ENCODE results near the gene RANBP6.
"Not testable (repeated sequence)": the region's sequence is repeated elsewhere in the genome, so short reads cannot be mapped to it uniquely, and the experiment has no call there.

Gene RANBP6

DNA sequence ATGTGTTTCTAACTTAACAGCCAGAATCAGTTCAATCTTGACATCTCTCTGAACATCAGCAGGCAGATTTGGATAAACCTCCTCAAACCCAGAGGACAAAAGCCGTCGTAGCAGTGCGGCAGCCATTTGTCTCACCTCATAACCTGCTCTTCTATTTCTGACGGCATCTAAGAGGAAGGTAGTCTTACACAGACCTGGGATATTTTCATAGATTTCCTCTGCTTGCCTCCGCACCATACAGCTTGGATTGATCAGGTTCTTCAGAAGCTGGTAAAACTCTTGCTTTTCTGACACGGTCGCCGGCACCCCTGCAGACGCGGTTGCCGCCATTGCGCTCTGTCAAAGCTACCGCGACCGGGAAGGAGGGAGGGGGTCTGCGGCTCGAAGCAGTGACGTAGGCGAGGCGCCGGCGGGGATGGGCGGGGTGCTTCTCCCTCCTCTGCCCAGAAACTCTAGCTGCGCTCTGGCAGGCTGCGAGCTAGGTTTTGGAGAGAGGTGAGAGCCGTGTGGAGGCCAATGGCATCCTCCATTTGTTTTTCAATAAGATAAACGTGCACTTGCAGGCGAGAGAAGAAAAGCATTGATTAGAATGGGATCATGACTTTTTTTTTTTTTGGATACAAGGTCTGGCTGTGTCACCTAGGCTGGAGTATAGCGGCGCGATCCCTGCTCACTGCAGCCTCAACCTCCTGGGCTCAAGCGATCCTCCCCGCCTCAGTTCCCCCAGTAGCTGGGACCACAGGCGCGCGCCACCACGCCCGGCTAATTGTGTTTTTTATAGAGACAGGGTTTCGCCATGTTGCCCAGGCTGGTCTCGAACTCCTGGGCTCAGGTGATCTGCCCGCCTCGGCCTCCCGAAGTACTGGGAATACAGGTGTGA is at the start of gene RANBP6:
TSS of gene RANBP6 (minus strand) at position 347 of the 880 bp plus-strand sequence. CDS start at position 330, 17 bp downstream.
- no peaks in the 10 kb centered on the region for H3K27me3 ChIP-seq (ENCODE audit: insufficient read depth, low read depth, severe bottlenecking)
- peak within 1 kb of the TSS; percentile 96 for H3K4me3 ChIP-seq (ENCODE audit: low read depth, low read length)
- peak; percentile 87 for DNase-seq
- H3K36me3 ChIP-seq, result peaks cover 23% of the 10 kb centered on the region
- peak within 1 kb of the TSS; percentile 83 for H3K27ac ChIP-seq
- H3K9me3 ChIP-seq (ENCODE audit: severe bottlenecking), result no peaks in the 10 kb centered on the region
- TF ChIP-seq, protein P1, sequence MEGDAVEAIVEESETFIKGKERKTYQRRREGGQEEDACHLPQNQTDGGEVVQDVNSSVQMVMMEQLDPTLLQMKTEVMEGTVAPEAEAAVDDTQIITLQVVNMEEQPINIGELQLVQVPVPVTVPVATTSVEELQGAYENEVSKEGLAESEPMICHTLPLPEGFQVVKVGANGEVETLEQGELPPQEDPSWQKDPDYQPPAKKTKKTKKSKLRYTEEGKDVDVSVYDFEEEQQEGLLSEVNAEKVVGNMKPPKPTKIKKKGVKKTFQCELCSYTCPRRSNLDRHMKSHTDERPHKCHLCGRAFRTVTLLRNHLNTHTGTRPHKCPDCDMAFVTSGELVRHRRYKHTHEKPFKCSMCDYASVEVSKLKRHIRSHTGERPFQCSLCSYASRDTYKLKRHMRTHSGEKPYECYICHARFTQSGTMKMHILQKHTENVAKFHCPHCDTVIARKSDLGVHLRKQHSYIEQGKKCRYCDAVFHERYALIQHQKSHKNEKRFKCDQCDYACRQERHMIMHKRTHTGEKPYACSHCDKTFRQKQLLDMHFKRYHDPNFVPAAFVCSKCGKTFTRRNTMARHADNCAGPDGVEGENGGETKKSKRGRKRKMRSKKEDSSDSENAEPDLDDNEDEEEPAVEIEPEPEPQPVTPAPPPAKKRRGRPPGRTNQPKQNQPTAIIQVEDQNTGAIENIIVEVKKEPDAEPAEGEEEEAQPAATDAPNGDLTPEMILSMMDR (IDR thresholded peaks at IDR 0.05; ENCODE audit: low read depth, low read length), result no peak

DNA sequence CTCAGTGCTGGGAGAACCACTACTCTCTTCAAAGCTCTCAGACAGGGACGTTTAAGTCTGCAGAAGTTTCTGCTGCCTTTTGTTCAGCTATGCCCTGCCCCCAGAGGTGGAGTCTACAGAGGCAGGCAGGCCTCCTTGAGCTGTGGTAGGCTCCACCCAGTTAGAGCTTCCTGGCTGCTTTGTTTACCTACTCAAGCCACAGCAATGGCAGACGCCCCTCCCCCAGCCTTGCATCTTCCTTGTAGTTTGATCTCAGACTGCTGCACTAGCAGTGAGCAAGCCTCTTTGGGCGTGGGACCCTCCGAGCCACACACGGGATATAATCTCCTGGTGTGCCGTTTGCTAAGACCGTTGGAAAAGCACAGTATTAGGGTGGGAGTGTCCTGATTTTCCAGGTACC is 47.7 kb upstream of the RANBP6 start:
- not testable (repeated sequence) for H3K4me3 ChIP-seq (ENCODE audit: low read depth, low read length)

DNA sequence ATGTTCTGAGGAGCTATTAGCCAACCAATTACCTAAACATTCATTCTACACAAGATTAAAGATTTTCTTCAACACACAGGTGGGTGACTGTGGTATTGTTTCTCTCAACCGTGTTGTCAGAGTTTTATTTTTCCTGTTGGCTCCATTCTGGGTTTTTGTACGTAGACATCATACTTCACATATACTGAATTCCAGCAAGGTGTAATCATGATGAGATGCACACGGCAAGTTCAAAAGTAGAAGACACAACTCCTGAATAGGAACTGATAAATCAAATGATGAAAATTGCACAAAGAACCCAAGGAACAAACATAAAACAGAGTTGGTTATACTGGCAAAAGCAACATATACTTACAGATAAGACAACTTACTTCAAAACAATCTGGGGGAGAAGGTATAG is 40.2 kb upstream of the RANBP6 start:
- TF ChIP-seq, protein P1 (IDR thresholded peaks at IDR 0.05; ENCODE audit: low read depth, low read length), result no peak
- H3K4me3 ChIP-seq (ENCODE audit: low read depth, low read length), result no peak overlapping the region
- no peaks in the 10 kb centered on the region for H3K36me3 ChIP-seq
- H3K9me3 ChIP-seq (ENCODE audit: severe bottlenecking), result no peaks in the 10 kb centered on the region
- H3K27ac ChIP-seq, result no peak overlapping the region
- no peaks in the 10 kb centered on the region for H3K27me3 ChIP-seq (ENCODE audit: insufficient read depth, low read depth, severe bottlenecking)
- DNase-seq, result no peak

More for the DNA sequence above, 47.7 kb upstream of the RANBP6 start:
- not testable (repeated sequence) for H3K9me3 ChIP-seq (ENCODE audit: severe bottlenecking); H3K36me3 ChIP-seq; H3K27ac ChIP-seq; DNase-seq; H3K27me3 ChIP-seq (ENCODE audit: insufficient read depth, low read depth, severe bottlenecking)

DNA sequence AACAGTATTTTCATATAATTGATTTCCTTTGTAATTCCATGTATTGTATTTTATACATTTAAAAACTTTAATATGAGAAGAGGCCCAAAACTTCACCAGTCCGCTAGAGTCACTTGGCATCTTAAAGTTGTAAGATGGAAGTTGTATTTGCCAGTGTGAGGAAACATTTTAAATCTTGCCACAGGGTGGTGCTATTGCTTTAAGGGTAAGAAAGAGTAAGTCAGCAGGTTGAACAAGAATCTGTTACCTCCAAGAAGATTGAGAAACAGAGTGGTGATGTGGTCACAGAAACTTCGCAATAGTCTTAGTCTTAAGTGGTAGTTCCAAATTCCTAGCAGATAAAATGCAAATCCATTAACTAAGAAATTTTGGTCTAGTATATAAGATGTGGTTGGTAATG is 39.8 kb upstream of the RANBP6 start:
- TF ChIP-seq, protein P1 (IDR thresholded peaks at IDR 0.05; ENCODE audit: low read depth, low read length), result peak; percentile 41; the same call in 1 of the 2 replicates
- peak; percentile 49 for DNase-seq
- Histone ChIP-seq H3K36me3 (no peaks in the 10 kb centered on the region), H3K27me3 (ENCODE audit: insufficient read depth, low read depth, severe bottlenecking) (no peaks in the 10 kb centered on the region), H3K9me3 (ENCODE audit: severe bottlenecking) (no peaks in the 10 kb centered on the region), H3K4me3 (ENCODE audit: low read depth, low read length) (no peak overlapping the region), H3K27ac (no peak overlapping the region)

DNA sequence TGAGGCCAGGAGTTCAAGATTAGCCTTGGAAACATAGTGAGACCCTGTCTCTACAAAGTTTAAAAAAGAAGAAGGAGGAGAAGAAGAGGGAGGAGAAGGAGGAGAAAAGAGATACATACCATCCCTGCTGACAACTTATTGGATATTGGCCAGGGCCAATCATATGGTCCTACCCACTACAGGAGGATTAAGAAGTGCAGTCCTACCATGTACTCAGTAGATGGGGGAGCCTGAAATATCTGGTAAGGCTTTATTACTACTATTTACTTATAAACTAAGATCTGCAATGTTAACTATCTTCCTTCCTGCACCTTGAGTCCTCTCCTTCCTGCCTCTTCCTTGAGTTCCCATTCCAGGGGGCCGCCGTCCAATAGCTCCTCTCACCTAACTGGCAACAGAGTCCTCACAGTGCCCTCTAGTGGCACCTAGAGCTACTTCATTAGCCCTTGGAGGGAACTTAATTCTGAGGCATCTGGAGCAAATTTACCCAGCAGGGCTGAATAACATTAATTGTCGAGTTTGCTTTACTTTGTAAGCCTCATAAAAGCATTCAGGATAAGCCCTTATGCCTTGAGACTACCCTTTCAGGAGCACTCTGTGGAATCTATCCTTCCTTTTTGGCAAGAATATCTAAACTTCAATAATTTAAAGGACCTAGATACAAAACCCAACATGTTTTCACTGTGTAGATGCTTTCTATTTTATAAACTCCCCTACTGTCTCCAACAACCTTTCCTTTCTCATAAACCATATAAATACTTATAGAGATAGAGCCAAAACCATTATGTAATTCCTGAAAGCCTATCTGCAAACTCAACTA is 39.1 kb upstream of the RANBP6 start:
- Histone ChIP-seq H3K27ac (no peak overlapping the region), H3K27me3 (ENCODE audit: insufficient read depth, low read depth, severe bottlenecking) (no peaks in the 10 kb centered on the region), H3K9me3 (ENCODE audit: severe bottlenecking) (no peaks in the 10 kb centered on the region), H3K36me3 (no peaks in the 10 kb centered on the region), H3K4me3 (ENCODE audit: low read depth, low read length) (no peak overlapping the region)
- TF ChIP-seq, protein P1 (IDR thresholded peaks at IDR 0.05; ENCODE audit: low read depth, low read length), result peak; percentile 70
- DNase-seq, result peak; percentile 85
